SK-N-SH treated with all-trans-retinoic acid at 6 μM for 48 hours (cell line): ENCODE data around the gene FTCDNL1.

Experiments used
- CREB5 ChIP-seq: fragments of 250-450 bp; sonication (Bioruptor Pico); IDR thresholded peaks from 2 replicates; pipeline ENCODE4 v1.5.1; 2020; ENCODE audit warnings: low read depth, mild to moderate bottlenecking, moderate library complexity
- CSDC2 ChIP-seq: fragments of 250-450 bp; sonication (Bioruptor Pico); IDR thresholded peaks from 2 replicates; pipeline ENCODE4 v1.5.0; 2020; ENCODE audit warnings: mild to moderate bottlenecking, moderate library complexity
- ESRRG ChIP-seq: fragments of 250-450 bp; sonication (Bioruptor Pico); IDR thresholded peaks from 2 replicates; pipeline ENCODE4 v1.6.1; 2021; ENCODE audit warnings: mild to moderate bottlenecking
- ISL1 ChIP-seq: fragments of 250-450 bp; sonication (Bioruptor Pico); IDR thresholded peaks from 2 replicates; pipeline ENCODE4 v2.1.2; 2022; ENCODE audit warnings: mild to moderate bottlenecking, moderate library complexity
- SNAI2 ChIP-seq: fragments of 250-450 bp; sonication (Bioruptor Pico); IDR thresholded peaks from 2 replicates; pipeline ENCODE4 v1.5.0; 2020; ENCODE audit warnings: mild to moderate bottlenecking, moderate library complexity
- TCF4 ChIP-seq: fragments of 250-450 bp; sonication (Bioruptor Pico); IDR thresholded peaks from 2 replicates; pipeline ENCODE4 v1.8.0; 2021; ENCODE audit warnings: mild to moderate bottlenecking, moderate library complexity, borderline replicate concordance
- ZC3H10 ChIP-seq: fragments of 250-450 bp; sonication (Bioruptor Pico); IDR thresholded peaks from 2 replicates; pipeline ENCODE4 v1.5.1; 2021; ENCODE audit warnings: mild to moderate bottlenecking, moderate library complexity
- ZFP3 ChIP-seq: fragments of 250-450 bp; sonication (Bioruptor Pico); IDR thresholded peaks from 2 replicates; pipeline ENCODE4 v1.5.0; 2020; ENCODE audit warnings: mild to moderate bottlenecking, moderate library complexity
- ZFP30 ChIP-seq: fragments of 450-650 bp; formaldehyde crosslinking; IDR thresholded peaks from 2 replicates; pipeline ENCODE4 v1.5.0; 2022; ENCODE audit warnings: mild to moderate bottlenecking, moderate library complexity
- TF ChIP-seq, protein P1 (sequence below): fragments of 250-450 bp; sonication (Bioruptor Pico); IDR thresholded peaks from 2 replicates; pipeline ENCODE4 v1.8.0; 2020; ENCODE audit warnings: mild to moderate bottlenecking, moderate library complexity, borderline replicate concordance
- TF ChIP-seq, protein P2 (sequence below): fragments of 250-450 bp; sonication (Bioruptor Pico); IDR thresholded peaks from 2 replicates; pipeline ENCODE4 v1.5.0; 2020; ENCODE audit warnings: mild to moderate bottlenecking, moderate library complexity

GRCh38 chr2:199869227-199869541 is 18.2 kb upstream of the FTCDNL1 start:
- TF ChIP-seq, protein P1, sequence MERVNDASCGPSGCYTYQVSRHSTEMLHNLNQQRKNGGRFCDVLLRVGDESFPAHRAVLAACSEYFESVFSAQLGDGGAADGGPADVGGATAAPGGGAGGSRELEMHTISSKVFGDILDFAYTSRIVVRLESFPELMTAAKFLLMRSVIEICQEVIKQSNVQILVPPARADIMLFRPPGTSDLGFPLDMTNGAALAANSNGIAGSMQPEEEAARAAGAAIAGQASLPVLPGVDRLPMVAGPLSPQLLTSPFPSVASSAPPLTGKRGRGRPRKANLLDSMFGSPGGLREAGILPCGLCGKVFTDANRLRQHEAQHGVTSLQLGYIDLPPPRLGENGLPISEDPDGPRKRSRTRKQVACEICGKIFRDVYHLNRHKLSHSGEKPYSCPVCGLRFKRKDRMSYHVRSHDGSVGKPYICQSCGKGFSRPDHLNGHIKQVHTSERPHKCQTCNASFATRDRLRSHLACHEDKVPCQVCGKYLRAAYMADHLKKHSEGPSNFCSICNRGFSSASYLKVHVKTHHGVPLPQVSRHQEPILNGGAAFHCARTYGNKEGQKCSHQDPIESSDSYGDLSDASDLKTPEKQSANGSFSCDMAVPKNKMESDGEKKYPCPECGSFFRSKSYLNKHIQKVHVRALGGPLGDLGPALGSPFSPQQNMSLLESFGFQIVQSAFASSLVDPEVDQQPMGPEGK = no peak
- TF ChIP-seq ZC3H10 (CRISPR knock-in tag) = no peak
- no peak for TF ChIP-seq TCF4 (CRISPR knock-in tag)
- TF ChIP-seq SNAI2 (CRISPR knock-in tag) = no peak
- no peak for TF ChIP-seq ZFP3
- no peak for TF ChIP-seq CREB5
- no peak for TF ChIP-seq ISL1 (CRISPR knock-in tag)
- no peak for TF ChIP-seq ZFP30 (CRISPR knock-in tag)
- TF ChIP-seq ESRRG (CRISPR knock-in tag) = no peak
- no peak for TF ChIP-seq CSDC2 (CRISPR knock-in tag)
- TF ChIP-seq, protein P2, sequence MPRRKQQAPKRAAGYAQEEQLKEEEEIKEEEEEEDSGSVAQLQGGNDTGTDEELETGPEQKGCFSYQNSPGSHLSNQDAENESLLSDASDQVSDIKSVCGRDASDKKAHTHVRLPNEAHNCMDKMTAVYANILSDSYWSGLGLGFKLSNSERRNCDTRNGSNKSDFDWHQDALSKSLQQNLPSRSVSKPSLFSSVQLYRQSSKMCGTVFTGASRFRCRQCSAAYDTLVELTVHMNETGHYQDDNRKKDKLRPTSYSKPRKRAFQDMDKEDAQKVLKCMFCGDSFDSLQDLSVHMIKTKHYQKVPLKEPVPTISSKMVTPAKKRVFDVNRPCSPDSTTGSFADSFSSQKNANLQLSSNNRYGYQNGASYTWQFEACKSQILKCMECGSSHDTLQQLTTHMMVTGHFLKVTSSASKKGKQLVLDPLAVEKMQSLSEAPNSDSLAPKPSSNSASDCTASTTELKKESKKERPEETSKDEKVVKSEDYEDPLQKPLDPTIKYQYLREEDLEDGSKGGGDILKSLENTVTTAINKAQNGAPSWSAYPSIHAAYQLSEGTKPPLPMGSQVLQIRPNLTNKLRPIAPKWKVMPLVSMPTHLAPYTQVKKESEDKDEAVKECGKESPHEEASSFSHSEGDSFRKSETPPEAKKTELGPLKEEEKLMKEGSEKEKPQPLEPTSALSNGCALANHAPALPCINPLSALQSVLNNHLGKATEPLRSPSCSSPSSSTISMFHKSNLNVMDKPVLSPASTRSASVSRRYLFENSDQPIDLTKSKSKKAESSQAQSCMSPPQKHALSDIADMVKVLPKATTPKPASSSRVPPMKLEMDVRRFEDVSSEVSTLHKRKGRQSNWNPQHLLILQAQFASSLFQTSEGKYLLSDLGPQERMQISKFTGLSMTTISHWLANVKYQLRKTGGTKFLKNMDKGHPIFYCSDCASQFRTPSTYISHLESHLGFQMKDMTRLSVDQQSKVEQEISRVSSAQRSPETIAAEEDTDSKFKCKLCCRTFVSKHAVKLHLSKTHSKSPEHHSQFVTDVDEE = no peak
